ENCODE results near the gene FST. TPM values are rescaled to one million over a fixed set of nuclear protein-coding genes. Genes with fewer than 3 reads are reported as not detected.

The FST gene
- total and polyA plus RNA-seq, 2 of the 8 experiments (the other 6 are each of a cell fraction or from before 2014, with no cell fraction given): 16.6 to 17.5 TPM

GRCh38 chr5:53479590-53480415, 626 bp upstream of the FST start:
- WGBS, 2 experiments (ENCODE audit: extremely low coverage in 1 of 2, insufficient coverage in 1 of 2, insufficient read length in 1 of 2, insufficient replicate concordance in 2 of 2, low coverage in 1 of 2, low lambda C conversion rate in 2 of 2, missing lambda C conversion rate in 1 of 2): 1% methylated on average over 40 of the region's 81 CpGs; no CpG with 5 or more reads in 1 of the 2 experiments
- H3K27ac ChIP-seq (ENCODE audit: low read depth, low read length): no peak overlapping the region
- no peak for TF ChIP-seq RFX5 (IDR thresholded peaks at IDR 0.05; ENCODE audit: borderline replicate concordance, low read depth, low read length)
- no peak for TF ChIP-seq MAX (IDR thresholded peaks at IDR 0.05)
- TF ChIP-seq PHF8 (conservative IDR thresholded peaks at IDR 0.05; ENCODE audit: low read depth, low read length): peak; percentile 40
- peak; percentile 71 for TF ChIP-seq TBP (IDR thresholded peaks at IDR 0.05; ENCODE audit: low read depth, low read length)
- TF ChIP-seq USF2 (IDR thresholded peaks at IDR 0.05; ENCODE audit: low read length): no peak
- no peak for TF ChIP-seq SIX5 (IDR thresholded peaks at IDR 0.05; ENCODE audit: low read depth, low read length)
- TF ChIP-seq BRCA1 (IDR thresholded peaks at IDR 0.05; ENCODE audit: low read depth, low read length): no peak
- TF ChIP-seq RBBP5 (IDR thresholded peaks at IDR 0.05; ENCODE audit: borderline replicate concordance, low read depth, low read length): peak; percentile 68; the same call in 1 of the 2 replicates
- no peak for TF ChIP-seq GABPA (IDR thresholded peaks at IDR 0.05; ENCODE audit: borderline replicate concordance, insufficient read depth, low read length)
- TF ChIP-seq POLR2A (IDR thresholded peaks at IDR 0.05; ENCODE audit: control extremely low read depth in 1 of 2, low read depth in 2 of 2, low read length in 2 of 2): peak in 1 of 2 experiments; percentile 58; a peak in 1 of 3 replicates

More at GRCh38 chr5:53479590-53480415, 626 bp upstream of the FST start:
- Histone ChIP-seq H3K27me3 (replicated peaks in 1 of 4; ENCODE audit: control insufficient read depth in 3 of 4, extremely low read depth in 1 of 4, insufficient read depth in 3 of 4, low read length in 3 of 4) (no peaks in the 10 kb centered on the region), H2BK120ac (replicated peaks; ENCODE audit: low read depth, low read length) (no peak overlapping the region), H4K91ac (replicated peaks; ENCODE audit: insufficient read length, low read length) (peak overlapping the region; percentile 14), H3K9me3 (ENCODE audit: insufficient read depth in 2 of 2, low read depth in 1 of 2, low read length in 1 of 2) (no peaks in the 10 kb centered on the region), H3K4ac (replicated peaks; ENCODE audit: insufficient read length, low read depth, low read length) (peak overlapping the region; percentile 57), H3K18ac (ENCODE audit: extremely low read depth, low read length) (peak overlapping the region; percentile 71), H3K4me1 (replicated peaks in 1 of 4; ENCODE audit: control insufficient read depth in 3 of 4, insufficient read depth in 4 of 4, low read length in 3 of 4) (peaks cover 0 to 4% (median 1%) of the 10 kb centered on the region in 4 experiments; a peak in 5 of 7 replicates), H3K56ac (replicated peaks; ENCODE audit: insufficient read length, low read depth, low read length) (peak overlapping the region; percentile 56), H3K79me2 (ENCODE audit: control insufficient read depth in 1 of 2, insufficient read depth in 2 of 2, low read length in 2 of 2) (peaks cover 0 to 16% of the 10 kb centered on the region in 2 experiments; a peak in 2 of 4 replicates), H3K36me3 (ENCODE audit: control insufficient read depth in 2 of 4, insufficient read depth in 4 of 4, low read length in 3 of 4) (peaks cover 11 to 19% (median 11%) of the 10 kb centered on the region in 4 experiments), H2BK15ac (ENCODE audit: low read length) (no peak overlapping the region), H4K20me1 (replicated peaks in 1 of 2; ENCODE audit: control insufficient read depth in 1 of 2, insufficient read depth in 2 of 2, low read length in 2 of 2) (no peaks in the 10 kb centered on the region), H3K79me1 (ENCODE audit: low read depth, low read length) (peaks cover 2% of the 10 kb centered on the region), H3K9ac (replicated peaks in 1 of 4; ENCODE audit: extremely low read depth in 1 of 4, low read depth in 3 of 4, low read length in 3 of 4) (peak overlapping the region; percentile 29 to 57 (median 38); a peak in 5 of 7 replicates), H2BK5ac (ENCODE audit: low read depth, low read length) (no peak overlapping the region), H2BK20ac (ENCODE audit: low read length) (no peak overlapping the region), H3K23ac (ENCODE audit: insufficient read length) (no peak overlapping the region), H4K5ac (ENCODE audit: insufficient read length, low read depth, low read length) (peak overlapping the region; percentile 23), H3K4me3 (ENCODE audit: extremely low read depth in 1 of 4, insufficient read depth in 2 of 4, low read depth in 3 of 4, low read length in 4 of 4) (peak overlapping the region; percentile 78 to 88 (median 80)), H3K4me2 (ENCODE audit: insufficient read depth in 1 of 2, low read depth in 2 of 2, low read length in 2 of 2) (peak overlapping the region; percentile 66 to 92), H4K8ac (ENCODE audit: extremely low read depth, insufficient read depth, low read length) (peak overlapping the region; percentile 74), H2AK5ac (ENCODE audit: low read depth, low read length) (no peak overlapping the region), H3K23me2 (ENCODE audit: low read depth, low read length) (peaks cover 24% of the 10 kb centered on the region), H2BK12ac (ENCODE audit: low read depth, low read length) (no peak overlapping the region), H2AFZ (ENCODE audit: low read length) (0 out of 2 replicates have a peak overlapping the region, but pooled peaks have one; percentile 63), H3K14ac (ENCODE audit: insufficient read length) (no peak overlapping the region)
- peak in 1 of 2 experiments; percentile 80 for DNase-seq (ENCODE audit: low read depth in 1 of 2, low spot score in 2 of 2)
- ChIA-PET POLR2A (ENCODE audit: partially characterized antibody) (interaction anchor here (0.7 kb wide), 1 partner anchor 597 kb away, joined by 3 read pairs; no protein-coding TSS in a partner anchor), CTCF (ENCODE audit: partially characterized antibody) (interaction anchor here (0.6 to 1.2 kb wide), 2 partner anchors 22 to 217 kb away, joined by 3 to 4 read pairs; no protein-coding TSS in a partner anchor)
- no peak for FAIRE-seq
